ENCODE results near the gene STK25.

GRCh38 chr2:241494311-241494908 is 14.0 kb downstream of the STK25 start:
- TF ChIP-seq CTCF (IDR thresholded peaks at IDR 0.05) (no peak), POLR2A (IDR thresholded peaks at IDR 0.05) (no peak)

Measured in vagina (tissue), 2 donors.